Left renal pelvis (tissue), 4 donors: ENCODE results near the gene TP53I13. TPM values are rescaled to one million over a fixed set of nuclear protein-coding genes. Genes with fewer than 3 reads are reported as not detected.

Experiments
- DNase-seq, 4 donors: peaks; one replicate each; pipeline ENCODE4 v3.0.0-alpha.2; 2013; ENCODE audit warnings: low read depth in 4 of 4, low spot score in 3 of 4
- polyA plus RNA-seq, 4 donors: library from polyadenylated mRNA; unstranded; fragments of 120-200 nt; gene quantifications; one replicate each; pipeline ENCODE4 v1.2.1, GENCODE V29; 2013; ENCODE audit not compliant: insufficient read length in 4 of 4

The TP53I13 gene
- polyA plus RNA-seq, 4 donors = 27.1 to 48.7 (median 31.7) TPM

- DNase-seq = no peak
These were observed 44.1 kb downstream of the TP53I13 start for GRCh38 chr17:29612404-29613280.

- peak in 3 of 4 donors; percentile 72 to 83 (median 83) for DNase-seq
These were observed 44.9 kb downstream of the TP53I13 start for GRCh38 chr17:29613352-29613837.

GRCh38 chr17:29613856-29614255, 45.4 kb downstream of the TP53I13 start:
- DNase-seq = no peak

DNA sequence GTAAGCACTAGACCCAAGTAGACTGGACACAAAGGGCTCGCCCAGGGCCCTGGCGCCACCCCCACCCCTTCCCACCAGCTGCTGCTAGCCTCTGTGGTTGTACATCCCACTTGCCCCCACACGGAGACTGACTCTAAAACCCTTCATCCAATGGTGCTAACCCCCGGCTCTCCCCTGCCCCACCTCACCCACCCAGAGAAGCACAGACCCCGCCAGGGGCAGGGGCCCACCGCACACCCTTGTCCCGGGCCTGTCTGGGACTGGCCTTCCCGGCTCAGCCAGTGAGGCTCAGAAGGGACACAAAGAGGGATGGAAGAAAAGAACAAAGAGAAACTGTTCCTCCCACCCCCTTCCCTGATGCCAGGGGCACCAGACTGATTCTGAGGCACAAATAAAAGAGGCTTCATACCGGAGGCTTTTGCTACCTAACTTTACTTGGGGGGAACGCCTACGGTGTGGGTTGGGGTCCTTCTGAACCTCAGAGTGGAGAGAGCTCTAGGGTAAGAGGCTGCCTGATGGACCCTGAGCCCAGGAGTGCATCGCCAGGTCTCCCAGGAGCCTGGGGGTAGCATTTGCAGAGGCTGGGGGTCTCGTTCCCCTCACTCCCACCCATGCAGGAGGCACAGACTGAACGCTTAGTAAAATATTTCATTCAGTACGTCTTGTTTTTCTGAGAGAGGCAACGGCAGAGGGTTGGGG, 46.0 kb downstream of the TP53I13 start:
- DNase-seq = no peak

GRCh38 chr17:29615048-29615385, 46.5 kb downstream of the TP53I13 start:
- DNase-seq = no peak

DNA sequence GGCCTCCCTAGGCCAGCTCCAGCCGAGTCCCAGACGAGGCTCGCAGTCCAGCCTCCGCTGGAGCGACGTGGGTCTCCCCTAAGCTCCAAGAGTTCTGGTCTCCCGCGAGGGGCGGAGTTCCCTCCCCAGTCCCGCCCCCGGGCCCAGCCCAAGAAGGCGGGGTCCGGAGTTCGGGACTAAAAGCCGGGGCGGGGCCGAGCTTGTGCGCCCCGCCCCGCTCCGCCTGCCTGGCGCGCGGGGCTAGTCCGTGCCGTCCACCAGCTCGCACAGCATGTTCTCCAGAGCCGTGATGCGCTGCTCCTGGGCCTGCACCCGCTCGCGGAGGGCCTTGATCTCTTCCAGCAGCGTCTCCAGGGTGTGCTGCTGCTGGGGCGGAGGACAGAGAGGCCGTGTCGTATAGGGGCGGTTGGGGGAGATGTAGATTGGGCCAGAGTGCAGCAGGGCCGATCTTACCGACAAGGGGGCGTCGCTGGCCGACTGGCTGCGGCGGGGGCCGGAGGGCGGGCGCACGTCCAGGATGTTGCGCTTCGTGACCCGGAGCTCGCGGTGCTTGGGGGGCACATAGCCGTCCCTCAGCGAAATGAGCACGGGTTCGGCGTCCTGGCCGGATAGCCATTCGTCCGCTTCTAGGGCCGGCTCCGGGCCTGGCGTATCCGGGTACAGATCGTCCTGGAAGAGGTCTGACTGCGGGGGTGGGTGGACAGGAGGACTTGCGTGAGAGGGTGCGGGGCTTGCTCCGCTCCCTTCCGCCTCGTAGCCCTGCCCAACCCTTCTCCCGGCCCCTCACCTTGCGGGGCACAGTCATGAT, 47.2 kb downstream of the TP53I13 start:
- DNase-seq = peak in 1 of 4 donors; percentile 69

- DNase-seq = no peak
These were observed 48.0 kb downstream of the TP53I13 start for GRCh38 chr17:29616300-29617048.

DNA sequence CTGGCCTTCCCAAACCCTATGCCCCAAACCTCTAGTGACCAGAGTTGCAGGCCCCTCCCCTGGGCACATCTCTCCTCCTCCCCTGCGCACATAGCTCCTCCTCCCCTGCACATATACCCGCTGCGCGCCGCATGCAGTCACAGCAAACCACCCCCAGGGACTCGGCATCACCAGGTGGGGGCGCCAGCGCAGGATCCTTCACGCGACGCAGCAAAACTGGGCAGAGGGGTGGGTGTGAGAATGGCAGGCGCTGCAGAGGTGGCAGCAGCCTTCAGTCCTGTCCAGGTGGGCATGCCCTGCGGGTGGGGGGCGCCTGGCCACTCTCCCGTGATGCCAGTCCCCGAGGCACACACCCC, 48.6 kb downstream of the TP53I13 start:
- no peak for DNase-seq

DNA sequence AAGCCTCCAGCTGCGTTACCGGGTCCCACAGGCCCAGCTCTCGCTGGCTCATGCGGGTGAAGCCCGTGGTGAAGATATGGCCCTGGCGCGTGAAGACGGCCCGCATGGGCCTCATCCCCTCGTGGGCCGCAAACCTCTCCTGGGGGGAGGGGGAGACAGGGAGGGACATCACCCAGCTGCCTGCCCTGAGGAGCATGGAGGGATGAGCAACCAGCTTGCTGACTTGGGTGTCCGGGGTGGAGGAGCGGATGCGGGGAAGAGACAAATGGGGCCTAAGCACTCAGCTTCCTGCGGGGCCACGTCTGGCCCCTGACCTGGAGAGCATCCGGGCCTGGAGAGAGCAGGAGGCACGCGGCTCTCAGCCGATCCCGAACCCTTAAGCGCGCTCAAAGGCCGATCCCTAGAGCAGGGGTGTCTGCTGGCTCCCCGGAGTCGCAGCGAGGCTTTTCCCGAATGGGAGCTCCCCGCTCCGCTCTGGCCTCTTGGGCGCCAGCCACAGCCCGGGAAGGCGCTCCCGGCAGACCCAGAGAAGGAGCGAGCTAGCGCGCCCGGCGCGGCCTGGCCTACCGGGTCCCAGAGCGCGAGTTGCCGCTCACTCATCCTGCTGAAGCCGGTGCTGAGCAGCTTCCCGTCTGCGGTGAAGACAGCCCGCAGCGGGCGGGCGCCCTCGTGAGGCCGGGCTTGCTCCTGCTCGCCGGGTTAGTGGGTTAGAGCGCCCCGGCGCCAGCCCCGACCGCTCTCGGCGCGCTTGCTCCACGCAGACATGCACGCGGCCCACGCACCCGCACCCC, 49.2 kb downstream of the TP53I13 start:
- no peak for DNase-seq

DNA sequence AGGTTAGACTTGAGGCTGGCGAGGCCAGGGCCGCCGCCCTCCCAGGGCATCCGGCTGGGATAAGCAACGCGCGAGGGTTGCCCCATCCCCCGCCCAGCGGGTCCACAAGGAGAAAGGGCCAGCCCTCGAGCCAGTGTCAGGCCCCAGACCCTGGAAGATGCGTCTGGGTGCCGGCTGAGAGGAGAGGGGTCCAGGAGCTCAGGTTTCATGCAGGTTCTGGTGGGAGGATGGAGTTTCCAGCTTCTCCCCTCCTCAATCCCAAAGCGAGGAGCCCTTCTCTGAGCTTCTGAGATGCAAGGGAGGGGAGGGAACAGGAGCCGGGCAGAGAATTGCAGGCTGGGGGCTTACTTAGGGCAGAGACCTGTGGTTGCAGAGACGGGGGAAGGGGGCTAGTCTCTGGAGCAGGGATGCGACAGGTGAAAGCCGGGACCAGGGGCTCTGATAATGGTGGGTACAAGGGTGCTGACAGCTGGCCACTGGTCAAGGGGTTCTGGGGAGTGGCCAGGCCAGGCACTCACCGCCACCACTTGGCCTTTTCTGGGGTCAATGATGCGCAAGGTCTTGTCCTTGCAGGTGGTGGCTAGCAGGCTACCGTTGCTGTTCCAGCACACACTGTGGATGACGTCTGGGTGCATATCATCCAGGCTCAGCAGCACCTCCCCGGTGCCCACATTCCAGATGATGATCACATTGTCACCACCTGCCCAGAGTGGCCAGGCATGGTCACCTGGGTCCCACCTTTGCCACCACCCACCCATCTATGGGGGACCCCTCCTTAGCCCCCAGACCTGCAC, 50.0 kb downstream of the TP53I13 start:
- no peak for DNase-seq

DNA sequence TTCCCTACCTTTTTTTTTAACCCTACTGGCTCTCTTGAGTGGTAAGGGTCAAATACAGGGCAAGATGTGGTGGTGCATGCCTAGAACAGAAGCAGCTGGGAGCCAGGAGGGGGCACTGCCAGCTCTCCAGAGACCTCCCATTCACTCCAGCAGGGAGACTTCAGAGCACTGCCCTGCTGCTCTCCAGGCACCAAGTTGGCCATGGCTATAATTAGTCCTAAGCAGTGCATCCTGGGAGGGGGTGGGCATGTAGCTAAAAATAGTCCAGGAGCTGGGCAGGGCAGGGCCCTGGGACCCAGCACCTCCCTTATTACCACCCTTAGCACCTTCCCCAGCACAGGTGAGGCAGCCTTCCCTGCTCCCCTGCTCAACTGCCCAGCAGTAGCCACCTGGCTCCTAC, 50.8 kb downstream of the TP53I13 start:
- no peak for DNase-seq

DNA sequence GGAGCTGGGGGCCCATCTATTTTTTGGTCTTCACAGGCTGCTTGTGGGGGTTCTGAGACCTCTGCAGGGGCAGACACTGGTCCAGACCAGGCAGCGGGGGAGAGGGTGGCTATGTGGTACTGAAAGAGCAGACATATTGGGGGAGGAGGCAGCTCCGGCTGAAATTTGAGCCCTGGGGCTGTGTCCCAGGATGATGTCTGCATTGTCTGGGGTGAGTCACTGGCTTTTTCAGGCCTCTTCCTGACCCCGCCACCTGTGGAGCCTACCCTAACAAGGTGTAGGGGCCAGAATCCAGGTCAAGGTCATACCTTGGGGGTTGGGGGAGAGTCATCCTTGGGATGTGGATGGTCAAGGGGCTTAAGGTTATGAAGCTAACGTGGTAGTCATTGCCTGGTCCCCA, 51.8 kb downstream of the TP53I13 start:
- no peak for DNase-seq

DNA sequence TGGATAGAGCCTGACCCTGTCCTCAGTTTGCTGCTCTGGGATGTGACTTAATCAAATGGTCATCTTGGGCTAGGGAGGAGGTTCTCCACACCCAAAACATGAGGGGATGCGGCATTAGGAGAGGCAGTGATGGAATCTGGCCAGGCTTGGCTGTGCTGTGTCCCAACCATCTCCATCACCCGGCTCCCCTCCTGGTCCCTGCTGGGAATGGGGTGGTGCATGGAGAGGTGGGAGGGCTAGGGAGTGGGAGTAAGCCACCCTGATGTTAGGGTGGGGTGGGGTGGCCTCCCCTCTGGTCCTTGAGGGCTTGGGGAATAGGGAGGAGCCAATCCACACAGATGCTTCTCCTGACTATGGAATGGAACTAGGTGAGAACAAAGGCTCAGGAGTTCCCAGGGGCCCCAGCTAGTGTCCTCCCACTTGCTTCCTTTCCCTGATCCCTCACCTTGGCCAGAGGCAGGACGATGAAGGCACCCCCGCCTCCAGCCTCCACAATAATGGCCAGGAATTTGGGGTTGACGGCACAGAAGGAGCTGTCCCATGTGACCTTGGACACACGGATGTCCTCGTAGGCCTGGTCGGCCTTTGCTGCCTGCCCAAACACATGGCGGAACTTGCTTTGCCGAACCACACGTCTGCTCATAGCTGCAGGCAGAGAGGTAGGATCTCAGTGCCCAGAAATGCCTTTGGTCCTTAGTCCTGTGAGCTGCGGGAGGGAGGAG, 52.4 kb downstream of the TP53I13 start:
- DNase-seq = no peak

GRCh38 chr17:29621751-29622194, 53.3 kb downstream of the TP53I13 start:
- no peak for DNase-seq
